ENCODE measurements around the gene HOXC9. TPM values are rescaled to one million over a fixed set of nuclear protein-coding genes. Genes with fewer than 3 reads are reported as not detected.

The HOXC9 gene
- polyA plus RNA-seq, 1 donor from 2014 or later: not detected

DNA sequence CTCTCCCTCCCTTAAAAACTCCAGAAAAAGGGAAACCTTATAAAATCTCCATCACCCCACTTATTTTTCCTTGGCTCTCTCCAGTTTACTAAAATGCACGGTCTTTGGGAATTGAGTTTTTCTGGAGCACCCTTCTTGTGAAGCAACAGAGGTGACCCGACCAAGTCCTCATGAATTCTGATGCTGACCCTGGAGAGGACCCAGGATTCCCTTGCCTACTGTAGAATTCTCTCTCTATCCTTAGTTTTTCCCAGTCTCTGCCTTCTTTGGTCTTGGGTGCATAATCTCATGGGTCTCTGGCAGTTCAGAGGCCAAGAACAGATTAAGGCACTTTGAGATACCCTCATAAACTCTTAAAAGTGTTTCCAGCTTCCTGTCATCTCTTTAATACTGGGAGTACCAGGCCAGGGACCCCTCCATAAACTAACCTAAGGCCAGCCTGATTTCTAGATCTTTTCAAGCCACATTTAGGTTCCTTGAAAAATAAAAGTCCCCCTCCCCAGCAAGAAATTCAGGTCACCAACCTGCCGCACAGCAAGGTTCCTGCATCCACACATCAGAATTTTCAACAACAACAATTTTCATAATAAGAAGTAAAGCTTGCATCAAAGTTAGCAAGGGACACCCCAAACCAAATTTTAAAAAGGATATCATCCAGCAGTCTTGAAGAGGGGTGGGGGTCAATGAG is 48.6 kb downstream of the HOXC9 start:
- H3K27ac Mint-ChIP-seq: peak overlapping the region in 1 of 3 donors; percentile 33
- peaks cover 4% of the 10 kb centered on the region for H3K36me3 Mint-ChIP-seq
- peaks cover 56% of the 10 kb centered on the region for H3K27me3 Mint-ChIP-seq
- H3K9me3 Mint-ChIP-seq: no peaks in the 10 kb centered on the region
- H3K4me1 Mint-ChIP-seq: peaks cover 7 to 32% (median 14%) of the 10 kb centered on the region in 3 donors
- peak overlapping the region in 1 of 4 donors; percentile 28 for H3K4me3 Mint-ChIP-seq

DNA sequence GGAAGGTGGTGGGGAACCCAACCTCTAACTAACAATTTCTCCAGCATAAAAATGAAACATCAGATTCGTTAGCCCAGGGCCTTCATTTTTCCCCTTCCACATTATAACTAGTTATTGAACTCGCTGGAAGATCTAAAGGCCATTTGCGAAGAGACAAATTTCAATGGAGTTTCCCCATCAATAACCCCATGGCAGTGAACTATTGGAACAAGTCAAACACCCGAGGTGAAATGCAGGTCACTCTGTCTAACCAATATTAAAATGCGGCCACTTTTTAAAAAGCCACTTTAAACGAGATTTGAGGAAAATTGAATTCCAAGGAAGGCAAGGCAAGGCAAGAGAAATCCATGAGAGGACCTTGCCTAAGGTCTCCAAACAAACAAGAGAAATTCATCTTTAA is 49.1 kb downstream of the HOXC9 start:
- H3K4me1 Mint-ChIP-seq: peaks cover 7 to 35% (median 14%) of the 10 kb centered on the region in 3 donors
- H3K9me3 Mint-ChIP-seq: peaks cover 0 to 1% (median 0%) of the 10 kb centered on the region in 3 donors
- no peak overlapping the region for H3K27ac Mint-ChIP-seq
- H3K4me3 Mint-ChIP-seq: peak overlapping the region in 2 of 4 donors; percentile 23 to 28
- peaks cover 56% of the 10 kb centered on the region for H3K27me3 Mint-ChIP-seq
- H3K36me3 Mint-ChIP-seq: peaks cover 3% of the 10 kb centered on the region

DNA sequence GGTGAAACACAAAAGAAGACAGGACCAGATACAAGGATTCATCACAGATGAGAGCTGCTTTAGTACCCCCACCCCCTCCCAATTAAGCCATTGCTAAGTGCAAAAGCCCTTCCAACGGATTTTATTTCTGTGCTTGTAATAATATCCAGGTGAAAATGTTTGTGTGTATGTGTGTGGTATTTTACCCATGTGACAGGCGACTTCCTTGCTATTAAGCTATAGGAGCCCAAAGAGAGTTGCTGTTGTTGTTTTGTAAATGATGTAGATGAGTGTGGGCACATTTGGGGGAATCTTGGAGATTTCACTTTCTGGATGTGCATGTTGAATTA is 50.5 kb downstream of the HOXC9 start:
- Mint-ChIP-seq H3K27ac (peak overlapping the region in 2 of 3 donors; percentile 83), H3K36me3 (peaks cover 3% of the 10 kb centered on the region), H3K27me3 (peaks cover 48% of the 10 kb centered on the region), H3K9me3 (peaks cover 0 to 1% (median 0%) of the 10 kb centered on the region in 3 donors), H3K4me3 (peak overlapping the region in 1 of 4 donors; percentile 52), H3K4me1 (peaks cover 11 to 35% (median 24%) of the 10 kb centered on the region in 3 donors)

DNA sequence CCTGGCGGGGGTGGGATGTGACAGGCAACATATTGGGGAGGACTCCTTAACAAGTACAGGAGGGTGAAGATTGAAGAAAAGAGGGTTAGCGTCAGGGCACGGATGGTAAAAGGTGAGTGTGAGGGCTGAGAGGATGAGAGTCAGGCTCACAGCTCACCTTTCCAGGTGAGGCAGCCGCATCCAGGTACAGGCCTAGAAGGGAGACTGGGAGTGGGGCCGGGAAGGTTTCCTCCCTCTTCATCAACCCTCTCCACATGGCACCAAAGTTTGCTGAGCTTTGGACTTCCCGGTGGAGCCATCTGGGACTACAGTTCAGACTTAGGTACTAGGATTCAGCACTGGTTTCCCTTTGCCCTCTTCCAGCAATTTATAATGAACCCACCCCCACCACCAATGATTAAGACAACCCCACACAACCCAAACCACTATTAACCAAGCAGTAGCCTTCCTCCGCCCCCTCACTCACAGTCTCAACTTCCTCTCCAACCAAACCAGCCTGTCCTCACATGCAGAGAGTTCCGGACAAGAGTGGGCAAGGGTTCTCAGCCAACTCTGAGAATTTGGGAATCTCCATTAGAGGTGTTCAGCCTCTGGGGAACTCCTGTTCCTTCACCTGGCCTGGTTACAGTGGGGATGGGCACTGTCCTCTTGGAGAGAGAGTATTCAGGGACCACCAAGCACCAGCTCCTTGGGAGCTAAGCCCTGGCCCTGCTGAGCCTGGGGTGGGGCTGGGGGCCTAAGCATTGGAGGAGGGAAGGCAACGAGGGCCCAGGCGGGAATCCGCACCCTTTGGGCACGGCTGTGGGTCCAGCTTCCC is 51.3 kb downstream of the HOXC9 start:
- Mint-ChIP-seq H3K27me3 (peaks cover 42% of the 10 kb centered on the region), H3K4me3 (peak overlapping the region in 3 of 4 donors; percentile 9 to 100 (median 61)), H3K36me3 (peaks cover 3% of the 10 kb centered on the region), H3K9me3 (peaks cover 0 to 1% (median 0%) of the 10 kb centered on the region in 3 donors), H3K4me1 (peaks cover 11 to 34% (median 30%) of the 10 kb centered on the region in 3 donors), H3K27ac (peak overlapping the region in 2 of 3 donors; percentile 83)

DNA sequence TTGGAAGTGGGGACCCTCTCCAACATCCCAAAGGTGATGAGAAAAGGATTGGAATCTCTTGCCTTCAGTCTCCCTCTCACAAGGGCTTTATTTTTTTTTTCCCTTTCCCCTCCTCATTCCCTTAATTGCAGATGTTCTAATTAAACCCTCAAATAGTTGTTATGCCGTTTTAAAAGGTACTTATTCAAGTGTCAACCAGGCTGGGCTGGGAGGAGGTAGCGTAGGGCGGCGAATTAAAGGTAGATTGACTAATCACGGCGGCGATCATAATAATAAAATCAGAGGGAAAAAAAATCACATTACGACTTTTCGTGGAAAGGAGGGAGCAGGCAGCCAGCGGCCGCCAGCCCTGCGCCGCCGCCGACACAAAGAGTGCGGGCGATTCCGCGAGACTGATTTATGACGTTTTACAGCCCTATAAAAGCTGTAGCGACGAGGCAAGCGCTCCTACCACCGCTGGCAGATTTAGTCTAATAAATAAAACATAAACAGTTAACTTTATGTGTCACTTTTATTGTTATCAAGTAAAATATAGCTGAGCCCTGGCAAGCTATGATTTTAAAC is 52.0 kb downstream of the HOXC9 start:
- peak overlapping the region; percentile 76 to 100 (median 86) for H3K4me3 Mint-ChIP-seq
- H3K27me3 Mint-ChIP-seq: peaks cover 37% of the 10 kb centered on the region
- H3K27ac Mint-ChIP-seq: peak overlapping the region in 2 of 3 donors; percentile 83 to 98
- peaks cover 3% of the 10 kb centered on the region for H3K36me3 Mint-ChIP-seq
- peaks cover 11 to 31% (median 30%) of the 10 kb centered on the region in 3 donors for H3K4me1 Mint-ChIP-seq
- H3K9me3 Mint-ChIP-seq: peaks cover 0 to 1% (median 0%) of the 10 kb centered on the region in 3 donors

DNA sequence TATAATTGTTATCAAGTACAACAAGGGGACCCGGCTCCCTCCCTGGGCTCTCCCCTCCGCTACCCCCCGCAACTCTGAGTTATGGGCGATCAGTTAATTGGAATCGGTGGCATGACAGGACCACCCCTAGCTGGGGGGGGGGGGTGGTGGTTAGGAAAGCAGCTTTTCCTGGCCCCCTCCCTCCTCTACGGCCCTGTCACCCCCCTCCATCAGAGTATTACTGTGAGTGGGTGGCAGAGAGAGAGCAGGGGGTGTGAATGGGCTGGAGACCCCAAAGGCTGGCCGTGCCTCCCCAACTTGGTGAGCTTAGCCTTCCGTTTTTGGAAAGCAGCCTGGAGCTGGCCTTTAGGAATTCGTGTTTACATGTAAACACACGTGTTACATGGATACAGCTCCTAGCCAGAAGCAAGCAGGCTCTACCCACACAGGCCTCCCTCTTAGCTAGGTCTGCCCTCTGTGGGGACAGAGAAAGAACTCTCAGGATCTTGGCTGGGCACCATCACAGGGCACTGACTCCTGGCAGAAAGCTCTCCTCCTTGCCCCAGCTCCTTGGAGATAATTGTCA is 52.6 kb downstream of the HOXC9 start:
- Mint-ChIP-seq H3K36me3 (peaks cover 6% of the 10 kb centered on the region), H3K9me3 (peaks cover 0 to 1% (median 0%) of the 10 kb centered on the region in 3 donors), H3K27ac (peak overlapping the region; percentile 83 to 98 (median 96)), H3K27me3 (peaks cover 32% of the 10 kb centered on the region), H3K4me1 (peaks cover 9 to 31% (median 30%) of the 10 kb centered on the region in 3 donors), H3K4me3 (peak overlapping the region; percentile 92 to 100 (median 98))

Other genes starting within 250 kb of the HOXC9 start
- not detected for gene CISTR, start 248.2 kb upstream of the HOXC9 start, polyA plus RNA-seq
- gene HOXC13, start 61.3 kb upstream of the HOXC9 start, polyA plus RNA-seq: not detected
- not detected for gene HOXC12, start 45.3 kb upstream of the HOXC9 start, polyA plus RNA-seq
- gene HOXC11, start 27.0 kb upstream of the HOXC9 start, polyA plus RNA-seq: not detected
- gene HOTAIR, start 25.2 kb upstream of the HOXC9 start, polyA plus RNA-seq: not detected
- gene HOXC10, start 15.0 kb upstream of the HOXC9 start, polyA plus RNA-seq: not detected
- gene HOXC8, start 8.8 kb downstream of the HOXC9 start, polyA plus RNA-seq: not detected
- not detected for gene HOXC6, start 28.3 kb downstream of the HOXC9 start, polyA plus RNA-seq
- not detected for gene HOXC5, start 32.9 kb downstream of the HOXC9 start, polyA plus RNA-seq
- gene HOXC4, start 53.7 kb downstream of the HOXC9 start, polyA plus RNA-seq: 2.3 TPM
- 32.3 TPM for gene SMUG1, start 188.8 kb downstream of the HOXC9 start, polyA plus RNA-seq

Measured in IgD-negative memory B cell (primary cell).